SK-N-SH treated with all-trans-retinoic acid at 6 μM for 48 hours (cell line): Measurements from ENCODE around the gene ADAMTS17.

ENCODE experiments used
- ARNTL ChIP-seq: fragments of 450-650 bp; formaldehyde crosslinking; IDR thresholded peaks from 2 replicates; pipeline ENCODE4 v1.5.0; 2020; ENCODE audit warnings: low read depth, mild to moderate bottlenecking, moderate library complexity, borderline replicate concordance
- CSDC2 ChIP-seq: fragments of 250-450 bp; sonication (Bioruptor Pico); IDR thresholded peaks from 2 replicates; pipeline ENCODE4 v1.5.0; 2020; ENCODE audit warnings: mild to moderate bottlenecking, moderate library complexity
- ESRRG ChIP-seq: fragments of 250-450 bp; sonication (Bioruptor Pico); IDR thresholded peaks from 2 replicates; pipeline ENCODE4 v1.6.1; 2021; ENCODE audit warnings: mild to moderate bottlenecking
- GLIS3 ChIP-seq: fragments of 250-450 bp; sonication (Bioruptor Pico); IDR thresholded peaks from 2 replicates; pipeline ENCODE4 v1.5.0; 2020; ENCODE audit warnings: mild to moderate bottlenecking, moderate library complexity
- OSR1 ChIP-seq: fragments of 250-450 bp; sonication (Bioruptor Pico); IDR thresholded peaks from 2 replicates; pipeline ENCODE4 v1.8.0; 2022; ENCODE audit warnings: moderate library complexity, mild to moderate bottlenecking, inconsistent platforms
- PATZ1 ChIP-seq: fragments of 250-450 bp; sonication (Bioruptor Pico); IDR thresholded peaks from 2 replicates; pipeline ENCODE4 v1.8.0; 2020; ENCODE audit warnings: mild to moderate bottlenecking, moderate library complexity, borderline replicate concordance
- RARB ChIP-seq: fragments of 250-450 bp; sonication (Bioruptor Pico); IDR thresholded peaks from 2 replicates; pipeline ENCODE4 v1.8.0; 2021; ENCODE audit warnings: mild to moderate bottlenecking, moderate library complexity
- TCF4 ChIP-seq: fragments of 250-450 bp; sonication (Bioruptor Pico); IDR thresholded peaks from 2 replicates; pipeline ENCODE4 v1.8.0; 2021; ENCODE audit warnings: mild to moderate bottlenecking, moderate library complexity, borderline replicate concordance
- ZFP3 ChIP-seq: fragments of 250-450 bp; sonication (Bioruptor Pico); IDR thresholded peaks from 2 replicates; pipeline ENCODE4 v1.5.0; 2020; ENCODE audit warnings: mild to moderate bottlenecking, moderate library complexity
- ZFP30 ChIP-seq: fragments of 450-650 bp; formaldehyde crosslinking; IDR thresholded peaks from 2 replicates; pipeline ENCODE4 v1.5.0; 2022; ENCODE audit warnings: mild to moderate bottlenecking, moderate library complexity
- ZNF565 ChIP-seq: fragments of 450-650 bp; formaldehyde crosslinking; conservative IDR thresholded peaks from 2 replicates; pipeline ENCODE4 v1.5.0; 2020; ENCODE audit warnings: low read depth, mild to moderate bottlenecking, moderate library complexity
- ZNF70 ChIP-seq: fragments of 450-650 bp; formaldehyde crosslinking; IDR thresholded peaks from 2 replicates; pipeline ENCODE4 v1.5.0; 2020; ENCODE audit warnings: mild to moderate bottlenecking, moderate library complexity
- TF ChIP-seq, protein P1 (sequence below): fragments of 250-450 bp; sonication (Bioruptor Pico); IDR thresholded peaks from 2 replicates; pipeline ENCODE4 v1.8.0; 2021; ENCODE audit warnings: low read depth, mild to moderate bottlenecking, moderate library complexity, borderline replicate concordance
- TF ChIP-seq, protein P2 (sequence below): fragments of 250-450 bp; sonication (Bioruptor Pico); IDR thresholded peaks from 2 replicates; pipeline ENCODE4 v1.5.1; 2020; ENCODE audit warnings: low read depth, mild to moderate bottlenecking, moderate library complexity

DNA sequence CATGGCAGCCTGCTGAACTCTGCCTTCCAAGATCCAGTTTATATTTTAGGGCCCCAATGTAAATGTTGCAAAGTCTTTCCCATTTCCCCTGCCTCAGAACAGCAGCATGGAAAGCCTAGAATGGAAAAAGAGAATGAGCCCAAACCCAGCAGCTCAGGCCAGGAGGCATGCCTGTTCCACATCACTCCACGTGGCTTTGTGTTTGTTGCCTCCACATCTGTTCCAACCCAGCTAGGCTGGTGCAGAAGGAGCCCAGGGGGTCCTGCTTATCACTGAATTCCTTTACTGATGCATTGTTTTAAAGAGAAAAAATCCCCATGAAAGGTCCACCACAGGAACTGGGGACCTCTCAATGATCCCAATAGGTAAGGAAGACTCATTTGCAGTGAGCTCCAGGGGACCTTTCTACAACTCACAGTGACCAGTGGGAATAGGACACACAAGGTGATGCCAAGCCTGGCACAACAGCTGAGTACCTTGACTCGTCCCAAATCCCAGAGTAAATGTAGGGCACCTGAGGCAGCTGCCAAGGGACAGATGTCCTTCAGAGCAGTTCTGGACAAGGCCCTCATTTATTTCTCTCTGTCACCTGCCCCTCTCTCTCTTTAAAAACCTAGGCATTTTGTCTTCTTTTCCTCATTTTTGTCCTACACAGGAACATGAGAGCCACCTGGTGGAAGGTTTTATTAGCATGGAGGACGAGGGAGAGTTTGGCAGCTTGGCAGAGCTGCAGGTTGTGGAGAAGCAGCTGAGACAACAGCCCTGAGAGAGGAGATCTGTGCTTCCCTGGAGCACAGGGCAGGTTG is 41.7 kb upstream of the ADAMTS17 start:
- TF ChIP-seq ZFP30 (CRISPR knock-in tag) (no peak), ARNTL (CRISPR knock-in tag) (no peak), ZFP3 (CRISPR knock-in tag) (no peak), ESRRG (no peak), CSDC2 (CRISPR knock-in tag) (no peak), RARB (CRISPR knock-in tag) (no peak), TCF4 (CRISPR knock-in tag) (no peak), GLIS3 (CRISPR knock-in tag) (no peak), OSR1 (CRISPR knock-in tag) (no peak), PATZ1 (no peak), ZNF70 (no peak), ZNF565 (CRISPR knock-in tag) (no peak)
- TF ChIP-seq, protein P1, sequence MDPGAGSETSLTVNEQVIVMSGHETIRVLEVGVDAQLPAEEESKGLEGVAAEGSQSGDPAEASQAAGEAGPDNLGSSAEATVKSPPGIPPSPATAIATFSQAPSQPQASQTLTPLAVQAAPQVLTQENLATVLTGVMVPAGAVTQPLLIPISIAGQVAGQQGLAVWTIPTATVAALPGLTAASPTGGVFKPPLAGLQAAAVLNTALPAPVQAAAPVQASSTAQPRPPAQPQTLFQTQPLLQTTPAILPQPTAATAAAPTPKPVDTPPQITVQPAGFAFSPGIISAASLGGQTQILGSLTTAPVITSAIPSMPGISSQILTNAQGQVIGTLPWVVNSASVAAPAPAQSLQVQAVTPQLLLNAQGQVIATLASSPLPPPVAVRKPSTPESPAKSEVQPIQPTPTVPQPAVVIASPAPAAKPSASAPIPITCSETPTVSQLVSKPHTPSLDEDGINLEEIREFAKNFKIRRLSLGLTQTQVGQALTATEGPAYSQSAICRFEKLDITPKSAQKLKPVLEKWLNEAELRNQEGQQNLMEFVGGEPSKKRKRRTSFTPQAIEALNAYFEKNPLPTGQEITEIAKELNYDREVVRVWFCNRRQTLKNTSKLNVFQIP (CRISPR knock-in tag) = no peak
- TF ChIP-seq, protein P2, sequence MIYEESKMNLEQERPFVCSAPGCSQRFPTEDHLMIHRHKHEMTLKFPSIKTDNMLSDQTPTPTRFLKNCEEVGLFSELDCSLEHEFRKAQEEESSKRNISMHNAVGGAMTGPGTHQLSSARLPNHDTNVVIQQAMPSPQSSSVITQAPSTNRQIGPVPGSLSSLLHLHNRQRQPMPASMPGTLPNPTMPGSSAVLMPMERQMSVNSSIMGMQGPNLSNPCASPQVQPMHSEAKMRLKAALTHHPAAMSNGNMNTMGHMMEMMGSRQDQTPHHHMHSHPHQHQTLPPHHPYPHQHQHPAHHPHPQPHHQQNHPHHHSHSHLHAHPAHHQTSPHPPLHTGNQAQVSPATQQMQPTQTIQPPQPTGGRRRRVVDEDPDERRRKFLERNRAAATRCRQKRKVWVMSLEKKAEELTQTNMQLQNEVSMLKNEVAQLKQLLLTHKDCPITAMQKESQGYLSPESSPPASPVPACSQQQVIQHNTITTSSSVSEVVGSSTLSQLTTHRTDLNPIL (CRISPR knock-in tag) = no peak
